DMS153 treated with DMSO at 0.1 percent for 48 hours (cell line): ENCODE results near the gene PDAP1.
"Not testable (repeated sequence)": the region's sequence is repeated elsewhere in the genome, so short reads cannot be mapped to it uniquely, and the experiment has no call there.

Experiments
- DNase-seq: peaks from one replicate; lab custom pipeline; 2025; ENCODE audit not compliant: unreplicated experiment; lab: John Stamatoyannopoulos, UW

The PDAP1 gene

DNA sequence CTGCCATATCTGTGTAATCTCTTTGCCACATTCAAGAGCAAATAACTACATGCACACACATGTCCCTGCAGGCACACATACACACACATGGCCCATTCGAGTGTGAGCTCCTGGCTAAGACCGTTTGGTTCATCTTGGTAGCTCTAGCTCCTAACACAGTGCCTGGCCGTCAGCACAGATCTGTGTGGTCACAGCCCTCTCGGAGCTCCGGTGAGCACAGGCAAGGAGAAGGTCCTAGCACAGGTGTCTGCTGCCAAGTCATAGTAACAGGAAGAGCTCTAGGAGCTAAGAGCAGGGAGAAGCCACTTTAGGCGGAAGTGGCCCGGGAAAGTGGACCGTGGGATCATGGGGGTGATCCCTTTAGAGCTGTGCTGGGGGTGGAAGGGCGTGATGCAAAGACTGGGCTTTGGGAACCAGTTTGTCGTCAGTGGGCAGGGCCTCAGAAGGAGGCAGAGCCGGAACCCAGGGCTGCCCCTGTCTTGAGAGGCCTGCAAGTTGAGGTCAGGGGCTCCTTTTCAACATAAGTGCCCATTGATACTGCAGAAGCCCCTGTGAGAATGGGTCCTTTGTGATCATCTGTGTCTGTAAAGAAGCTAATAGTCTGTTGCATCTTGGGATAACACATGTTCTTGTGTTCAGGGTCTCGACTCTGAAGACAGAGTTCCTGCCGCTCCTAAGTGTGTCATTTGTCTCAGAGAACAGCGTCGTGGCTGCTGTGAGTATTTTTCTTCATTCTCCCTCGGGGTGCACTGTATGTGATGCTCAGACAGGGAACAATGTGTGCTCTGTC is 50.5 kb downstream of the PDAP1 start:
- no peak for DNase-seq

DNA sequence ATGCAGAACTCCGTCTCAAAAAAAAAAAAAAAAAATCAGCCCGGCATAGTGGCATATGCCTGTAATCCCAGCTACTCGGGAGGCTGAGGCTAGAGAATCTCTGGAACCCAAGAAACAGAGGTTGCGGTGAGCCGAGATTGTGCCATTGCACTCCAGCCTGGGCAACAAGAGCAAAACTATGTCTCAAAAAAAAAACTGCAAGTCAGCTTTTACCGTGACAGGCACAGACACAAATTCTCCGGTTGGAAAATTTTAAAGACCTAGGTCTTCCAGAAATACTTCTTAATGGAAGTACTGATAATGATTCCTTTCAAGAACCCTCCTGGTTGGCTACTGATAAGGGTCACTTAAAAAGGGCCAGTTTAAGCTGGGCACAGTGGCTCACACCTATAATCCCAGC is 53.3 kb downstream of the PDAP1 start:
- DNase-seq, result no peak

DNA sequence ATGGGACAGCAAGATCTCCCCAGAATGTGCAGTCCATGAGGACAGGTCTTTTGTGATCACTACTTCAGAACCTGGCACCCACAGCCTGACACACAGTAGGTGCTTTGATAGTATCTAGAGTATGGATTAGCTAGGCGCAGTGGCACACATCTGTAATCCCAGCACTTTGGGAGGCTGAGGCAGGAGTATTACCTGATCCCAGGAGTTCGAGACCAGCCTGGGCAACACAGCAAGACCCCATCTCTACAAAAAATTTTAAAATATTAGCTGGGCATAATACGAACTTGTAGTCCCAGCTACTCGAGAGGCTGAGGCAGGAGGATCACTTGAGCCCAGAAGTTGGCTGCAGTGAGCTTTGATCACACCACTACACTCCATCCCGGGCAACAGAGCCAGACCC is 56.1 kb downstream of the PDAP1 start:
- no peak for DNase-seq

DNA sequence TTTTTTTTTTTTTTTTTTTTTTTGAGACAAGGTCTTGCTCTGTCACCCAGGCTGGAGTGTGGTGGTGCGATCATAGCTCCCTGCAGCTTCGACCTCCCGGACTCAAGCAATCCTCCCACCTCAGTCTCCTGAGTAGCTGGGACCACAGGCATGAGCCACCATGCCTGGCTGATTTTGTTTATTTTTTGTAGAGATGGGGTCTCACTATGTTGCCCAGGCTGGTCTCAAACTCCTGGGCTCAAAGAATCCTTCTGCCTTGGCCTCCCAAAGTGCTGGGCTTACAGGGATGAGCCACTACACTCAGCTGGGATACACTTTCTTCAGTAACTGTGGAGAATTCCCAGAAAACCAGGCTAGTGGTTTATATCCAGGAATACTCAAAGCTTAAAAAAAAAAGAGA is 57.8 kb downstream of the PDAP1 start:
- not testable (repeated sequence) for DNase-seq
